ENCODE results near the gene CCBE1.

DNA sequence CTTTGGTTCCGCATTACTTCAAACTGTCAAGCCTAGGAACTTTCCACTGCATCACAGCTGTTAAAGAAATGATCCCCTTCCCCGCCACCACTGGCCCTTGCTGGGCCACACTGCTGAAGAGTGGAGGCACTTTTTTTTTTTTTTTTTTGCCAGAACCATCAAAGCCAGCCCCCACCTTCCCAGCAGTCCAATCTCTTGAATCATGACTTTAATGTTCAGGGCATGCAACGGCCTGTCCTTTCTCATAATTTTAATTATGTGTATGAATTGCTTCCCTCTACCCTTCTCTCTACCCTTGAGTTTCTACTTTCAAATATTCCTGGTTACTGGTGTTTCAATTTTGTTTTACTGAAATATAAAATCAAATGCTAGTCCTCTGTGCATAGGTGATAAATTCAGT, 236.1 kb downstream of the CCBE1 start:
- no peak for TF ChIP-seq RAD21 (IDR thresholded peaks at IDR 0.05; ENCODE audit: low read depth)
- no peak for TF ChIP-seq USF1 (IDR thresholded peaks at IDR 0.05)
- no peak for TF ChIP-seq NFIC (IDR thresholded peaks at IDR 0.05)
- no peak for TF ChIP-seq CEBPB (IDR thresholded peaks at IDR 0.05)
- TF ChIP-seq YY1 (IDR thresholded peaks at IDR 0.05; ENCODE audit: low read depth) = no peak
- no peak for TF ChIP-seq EGR1 (IDR thresholded peaks at IDR 0.05)
- TF ChIP-seq TCF12 (IDR thresholded peaks at IDR 0.05; ENCODE audit: low read depth) = no peak
- TF ChIP-seq EP300 (IDR thresholded peaks at IDR 0.05; ENCODE audit: borderline replicate concordance) = no peak
- TF ChIP-seq TAF1 (IDR thresholded peaks at IDR 0.05; ENCODE audit: low read depth) = no peak
- TF ChIP-seq, protein P1, sequence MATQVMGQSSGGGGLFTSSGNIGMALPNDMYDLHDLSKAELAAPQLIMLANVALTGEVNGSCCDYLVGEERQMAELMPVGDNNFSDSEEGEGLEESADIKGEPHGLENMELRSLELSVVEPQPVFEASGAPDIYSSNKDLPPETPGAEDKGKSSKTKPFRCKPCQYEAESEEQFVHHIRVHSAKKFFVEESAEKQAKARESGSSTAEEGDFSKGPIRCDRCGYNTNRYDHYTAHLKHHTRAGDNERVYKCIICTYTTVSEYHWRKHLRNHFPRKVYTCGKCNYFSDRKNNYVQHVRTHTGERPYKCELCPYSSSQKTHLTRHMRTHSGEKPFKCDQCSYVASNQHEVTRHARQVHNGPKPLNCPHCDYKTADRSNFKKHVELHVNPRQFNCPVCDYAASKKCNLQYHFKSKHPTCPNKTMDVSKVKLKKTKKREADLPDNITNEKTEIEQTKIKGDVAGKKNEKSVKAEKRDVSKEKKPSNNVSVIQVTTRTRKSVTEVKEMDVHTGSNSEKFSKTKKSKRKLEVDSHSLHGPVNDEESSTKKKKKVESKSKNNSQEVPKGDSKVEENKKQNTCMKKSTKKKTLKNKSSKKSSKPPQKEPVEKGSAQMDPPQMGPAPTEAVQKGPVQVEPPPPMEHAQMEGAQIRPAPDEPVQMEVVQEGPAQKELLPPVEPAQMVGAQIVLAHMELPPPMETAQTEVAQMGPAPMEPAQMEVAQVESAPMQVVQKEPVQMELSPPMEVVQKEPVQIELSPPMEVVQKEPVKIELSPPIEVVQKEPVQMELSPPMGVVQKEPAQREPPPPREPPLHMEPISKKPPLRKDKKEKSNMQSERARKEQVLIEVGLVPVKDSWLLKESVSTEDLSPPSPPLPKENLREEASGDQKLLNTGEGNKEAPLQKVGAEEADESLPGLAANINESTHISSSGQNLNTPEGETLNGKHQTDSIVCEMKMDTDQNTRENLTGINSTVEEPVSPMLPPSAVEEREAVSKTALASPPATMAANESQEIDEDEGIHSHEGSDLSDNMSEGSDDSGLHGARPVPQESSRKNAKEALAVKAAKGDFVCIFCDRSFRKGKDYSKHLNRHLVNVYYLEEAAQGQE (IDR thresholded peaks at IDR 0.05; ENCODE audit: low read depth) = no peak

Measured in Ishikawa (cell line).